Measurements from ENCODE around the gene TEX55.

DNA sequence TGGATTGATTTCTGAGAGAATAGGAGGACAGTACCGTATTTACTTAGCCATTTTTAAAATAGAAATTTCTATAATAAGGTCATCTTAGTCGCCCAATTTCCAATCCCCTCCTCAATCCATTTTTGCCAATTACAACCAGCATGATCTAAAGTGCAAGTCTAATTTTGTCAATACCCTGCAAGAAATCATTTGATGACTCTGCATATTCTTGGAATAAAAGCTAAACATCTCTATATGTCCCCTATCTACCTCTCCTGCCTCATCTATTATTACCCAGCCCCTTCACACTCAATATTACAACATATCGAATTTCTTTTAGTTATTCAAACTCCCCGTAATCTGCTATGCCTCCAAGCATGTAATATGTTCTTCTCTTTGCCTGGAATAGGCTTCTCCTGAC lies 41.9 kb upstream of the TEX55 start:
- TF ChIP-seq EZH2 (IDR thresholded peaks at IDR 0.05; ENCODE audit: insufficient read depth, poor library complexity, severe bottlenecking) (no peak), EZH2phosphoT487 (IDR thresholded peaks at IDR 0.05; ENCODE audit: insufficient read depth, low read depth) (no peak)

Measured in GM23248 (cell line).